GM19238 (cell line): Measurements from ENCODE around the gene SP9.
A peak's percentile ranks its signal among the peaks of the same experiment; 100 is the strongest.

Source experiments
- DNase-seq: peaks from one replicate; pipeline ENCODE4 v3.0.0; 2011; ENCODE audit warnings: low spot score; ENCODE audit not compliant: insufficient read length

Gene SP9

GRCh38 chr2:174333372-174334277 is 1.1 kb upstream of the SP9 start:
- no peak for DNase-seq

DNA sequence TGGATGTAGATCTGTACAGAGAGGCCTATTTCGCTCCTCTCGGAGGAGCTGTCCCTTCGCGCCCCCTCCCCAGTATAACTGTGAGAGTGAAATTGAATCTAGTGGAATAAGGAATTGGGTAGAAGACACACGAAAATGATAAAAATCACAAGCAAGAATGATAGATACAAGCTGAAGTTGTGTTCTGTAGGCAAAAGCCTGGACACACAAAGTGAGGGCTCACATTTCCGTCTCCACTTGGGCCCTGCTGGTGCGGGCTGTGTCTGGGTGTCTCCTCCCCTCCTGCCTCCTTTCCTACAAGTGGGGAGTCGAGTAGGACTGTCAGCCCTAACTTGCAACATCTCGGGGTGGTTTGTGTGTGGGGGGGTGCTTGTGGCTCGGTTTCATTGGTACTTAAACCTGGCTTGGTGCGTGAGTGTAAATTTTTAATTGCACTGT is 457 bp upstream of the SP9 start:
- DNase-seq, result no peak

- no peak for DNase-seq
Observed at GRCh38 chr2:174335254-174335987, 667 bp downstream of the SP9 start.

- no peak for DNase-seq
Observed at GRCh38 chr2:174335988-174336500, 1.3 kb downstream of the SP9 start.

DNA sequence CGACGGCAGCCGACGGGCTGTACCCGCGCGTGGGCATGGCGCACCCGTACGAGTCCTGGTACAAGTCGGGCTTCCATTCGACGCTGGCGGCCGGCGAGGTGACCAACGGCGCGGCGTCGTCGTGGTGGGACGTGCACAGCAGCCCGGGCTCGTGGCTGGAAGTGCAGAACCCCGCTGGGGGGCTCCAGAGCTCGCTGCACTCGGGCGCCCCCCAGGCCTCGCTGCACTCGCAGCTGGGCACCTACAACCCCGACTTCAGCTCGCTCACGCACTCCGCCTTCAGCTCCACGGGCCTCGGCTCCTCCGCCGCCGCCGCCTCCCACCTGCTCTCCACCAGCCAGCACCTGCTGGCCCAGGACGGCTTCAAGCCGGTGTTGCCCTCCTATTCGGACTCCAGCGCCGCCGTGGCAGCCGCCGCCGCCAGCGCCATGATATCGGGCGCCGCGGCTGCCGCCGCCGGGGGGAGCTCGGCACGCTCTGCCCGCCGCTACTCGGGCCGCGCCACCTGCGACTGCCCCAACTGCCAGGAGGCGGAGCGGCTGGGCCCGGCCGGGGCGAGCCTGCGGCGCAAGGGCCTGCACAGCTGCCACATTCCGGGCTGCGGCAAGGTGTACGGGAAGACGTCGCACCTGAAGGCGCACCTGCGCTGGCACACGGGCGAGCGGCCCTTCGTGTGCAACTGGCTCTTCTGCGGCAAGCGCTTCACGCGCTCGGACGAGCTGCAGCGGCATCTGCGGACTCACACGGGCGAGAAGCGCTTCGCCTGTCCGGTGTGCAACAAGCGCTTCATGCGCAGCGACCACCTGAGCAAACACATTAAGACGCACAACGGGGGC is 2.0 kb downstream of the SP9 start:
- no peak for DNase-seq

DNA sequence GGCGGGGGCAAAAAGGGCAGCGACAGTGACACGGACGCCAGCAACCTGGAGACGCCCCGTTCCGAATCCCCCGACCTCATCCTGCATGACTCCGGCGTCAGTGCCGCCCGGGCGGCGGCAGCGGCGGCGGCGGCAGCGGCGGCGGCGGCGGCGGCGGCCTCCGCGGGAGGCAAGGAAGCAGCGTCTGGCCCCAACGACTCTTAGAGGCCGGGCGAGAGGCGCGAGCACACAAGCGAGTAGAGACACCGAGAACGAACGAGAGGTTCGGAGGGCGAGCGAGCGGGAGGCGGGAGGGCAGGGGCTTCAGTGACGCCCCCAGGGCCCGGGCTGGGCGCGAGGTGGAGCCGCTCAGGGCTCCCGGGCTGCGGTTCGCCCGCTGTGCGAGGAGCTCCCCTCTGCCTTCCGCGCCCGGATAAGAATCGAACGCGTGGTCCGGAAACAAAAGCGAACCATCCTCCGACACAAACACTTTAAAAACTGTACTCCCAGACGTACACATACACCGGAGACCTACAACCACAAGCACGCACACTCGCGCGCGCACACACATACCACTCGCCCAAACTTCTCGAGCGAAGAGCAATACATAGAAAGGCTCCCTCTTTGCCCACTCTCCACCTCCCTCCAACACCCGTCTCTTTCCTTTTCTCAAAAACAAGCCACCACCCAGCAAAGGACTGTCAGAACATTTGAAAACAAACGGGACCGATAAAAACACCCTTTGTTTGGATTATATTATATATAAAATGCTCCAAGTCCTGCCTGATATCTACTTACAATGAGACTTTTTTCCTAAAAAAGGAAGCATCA is 2.8 kb downstream of the SP9 start:
- no peak for DNase-seq

- DNase-seq, result no peak
Observed at GRCh38 chr2:174338147-174338605, 3.4 kb downstream of the SP9 start.

DNA sequence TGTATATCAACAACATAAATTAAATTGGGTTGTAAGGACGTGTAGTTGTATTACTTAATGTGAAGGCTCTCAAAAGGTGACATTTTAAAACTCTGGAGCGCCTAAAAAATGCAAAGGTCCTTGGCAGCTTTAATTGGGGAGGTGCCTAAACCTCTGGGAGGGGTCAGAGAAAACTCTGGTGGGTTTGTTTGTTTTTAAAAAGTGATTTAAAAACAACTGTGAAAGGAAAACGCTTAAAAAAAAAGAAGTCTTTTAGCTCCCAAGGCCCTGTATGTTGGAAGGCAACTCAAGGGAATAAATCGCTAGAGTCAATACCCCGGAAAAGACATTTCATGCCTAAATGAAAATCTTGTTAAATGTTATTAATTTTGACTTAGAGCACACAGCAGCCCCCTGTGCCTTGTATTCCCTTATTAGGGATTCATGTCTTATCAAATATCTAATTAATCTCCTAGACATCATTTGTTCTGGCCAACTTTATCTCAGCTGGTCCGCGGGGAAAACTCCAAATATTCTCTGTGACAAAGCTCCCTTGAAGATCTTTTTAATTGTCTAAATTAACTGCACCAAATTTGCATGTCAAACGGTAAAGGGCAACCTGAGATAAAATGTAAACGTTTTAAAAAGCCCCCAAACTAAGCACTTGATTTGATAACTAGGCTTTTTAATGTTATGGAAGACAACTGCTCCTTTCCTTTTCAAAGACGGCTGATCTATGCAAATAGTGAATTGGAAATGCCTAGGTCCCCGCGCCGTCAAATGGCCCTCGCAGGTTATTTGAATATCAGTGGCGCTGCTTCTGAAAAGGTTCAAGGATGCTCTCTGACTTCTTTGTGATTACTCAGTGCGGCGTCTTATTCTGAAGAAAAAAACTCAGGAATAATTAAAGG is 4.2 kb downstream of the SP9 start:
- DNase-seq, result no peak

- no peak for DNase-seq
Observed at GRCh38 chr2:174339561-174340399, 5.0 kb downstream of the SP9 start.

- no peak for DNase-seq
Observed at GRCh38 chr2:174340400-174341292, 5.9 kb downstream of the SP9 start.

DNA sequence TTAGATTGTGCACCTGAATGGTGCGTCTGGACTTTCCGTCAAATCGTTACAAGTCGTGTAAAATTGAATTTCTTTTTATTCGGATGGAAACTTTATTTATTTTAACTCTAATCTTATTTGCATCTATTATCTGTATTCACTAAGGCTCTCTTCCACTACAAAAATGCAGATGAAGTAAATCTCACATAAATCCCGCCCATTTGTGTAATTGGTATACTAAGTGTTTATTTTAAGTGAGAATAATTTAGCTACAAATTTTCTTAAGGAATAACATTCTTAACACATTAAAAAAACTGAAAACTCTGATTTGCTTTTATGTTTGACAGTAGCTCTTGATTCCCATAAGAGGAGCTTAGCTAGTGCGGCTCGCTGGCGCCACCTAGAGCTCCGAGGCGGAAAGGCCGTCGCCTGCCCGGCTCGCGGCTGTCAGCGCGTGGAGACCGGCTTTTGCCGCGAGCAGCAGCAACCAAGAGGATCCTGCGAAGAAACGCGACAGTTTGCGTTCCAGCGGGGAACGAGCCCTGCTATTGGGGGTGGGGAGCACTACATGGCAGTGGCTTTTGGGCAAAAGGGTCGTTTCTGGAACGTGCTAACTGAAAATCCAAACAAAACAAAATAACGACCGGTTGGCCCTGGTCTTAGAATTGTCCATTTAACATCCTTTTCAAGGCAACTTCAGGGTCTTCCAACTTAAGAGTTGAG is 6.7 kb downstream of the SP9 start:
- peak; percentile 73 for DNase-seq

DNA sequence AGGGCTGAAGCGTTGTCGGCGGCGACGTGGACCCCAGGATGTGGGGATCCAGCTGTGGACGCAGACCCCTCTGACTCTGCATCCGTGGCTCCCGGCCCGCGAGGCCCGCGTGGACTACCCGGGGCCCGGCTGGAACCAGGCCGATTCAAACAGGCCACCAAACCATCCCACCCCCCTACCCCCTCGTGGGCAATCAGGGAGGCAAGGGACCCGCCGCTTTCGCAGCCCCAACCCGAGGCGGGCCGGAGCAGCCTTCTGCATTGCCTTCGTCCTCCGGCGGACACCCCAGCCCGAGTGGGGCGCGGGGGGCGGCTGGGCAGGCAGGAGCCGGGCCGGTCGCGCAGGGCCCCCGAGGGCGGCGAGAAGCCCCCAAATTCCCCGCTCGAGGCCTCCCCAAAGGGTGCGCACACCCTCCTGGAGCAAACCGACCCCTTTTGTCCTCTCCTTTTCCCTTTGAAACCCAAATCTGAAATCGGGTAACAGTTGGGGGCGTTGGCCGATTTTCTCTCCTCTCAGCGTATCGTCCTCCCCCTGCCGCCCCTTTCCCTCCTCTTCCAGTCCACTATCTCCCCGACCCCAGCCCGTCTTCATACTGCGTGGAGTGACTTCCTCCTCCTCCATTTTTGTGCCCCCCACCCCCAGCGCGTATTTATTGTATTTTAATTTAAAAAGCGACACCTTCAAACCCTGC is 7.4 kb downstream of the SP9 start:
- no peak for DNase-seq

- DNase-seq, result no peak
Observed at GRCh38 chr2:174342686-174343342, 8.1 kb downstream of the SP9 start.

DNA sequence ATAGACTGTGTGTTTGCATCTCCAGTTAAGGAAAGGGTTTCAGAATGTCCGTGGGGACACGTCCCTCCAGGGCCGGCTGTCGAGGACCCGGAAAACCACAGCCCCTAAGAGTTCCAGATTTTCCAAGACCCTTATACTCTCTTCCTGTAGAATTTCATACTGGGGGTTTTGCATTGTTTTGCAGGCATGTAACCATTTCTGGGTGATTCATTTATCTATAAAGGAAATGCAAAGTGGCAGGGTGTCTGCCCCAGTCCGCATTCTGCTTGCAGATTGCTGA is 8.5 kb downstream of the SP9 start:
- DNase-seq, result no peak

DNA sequence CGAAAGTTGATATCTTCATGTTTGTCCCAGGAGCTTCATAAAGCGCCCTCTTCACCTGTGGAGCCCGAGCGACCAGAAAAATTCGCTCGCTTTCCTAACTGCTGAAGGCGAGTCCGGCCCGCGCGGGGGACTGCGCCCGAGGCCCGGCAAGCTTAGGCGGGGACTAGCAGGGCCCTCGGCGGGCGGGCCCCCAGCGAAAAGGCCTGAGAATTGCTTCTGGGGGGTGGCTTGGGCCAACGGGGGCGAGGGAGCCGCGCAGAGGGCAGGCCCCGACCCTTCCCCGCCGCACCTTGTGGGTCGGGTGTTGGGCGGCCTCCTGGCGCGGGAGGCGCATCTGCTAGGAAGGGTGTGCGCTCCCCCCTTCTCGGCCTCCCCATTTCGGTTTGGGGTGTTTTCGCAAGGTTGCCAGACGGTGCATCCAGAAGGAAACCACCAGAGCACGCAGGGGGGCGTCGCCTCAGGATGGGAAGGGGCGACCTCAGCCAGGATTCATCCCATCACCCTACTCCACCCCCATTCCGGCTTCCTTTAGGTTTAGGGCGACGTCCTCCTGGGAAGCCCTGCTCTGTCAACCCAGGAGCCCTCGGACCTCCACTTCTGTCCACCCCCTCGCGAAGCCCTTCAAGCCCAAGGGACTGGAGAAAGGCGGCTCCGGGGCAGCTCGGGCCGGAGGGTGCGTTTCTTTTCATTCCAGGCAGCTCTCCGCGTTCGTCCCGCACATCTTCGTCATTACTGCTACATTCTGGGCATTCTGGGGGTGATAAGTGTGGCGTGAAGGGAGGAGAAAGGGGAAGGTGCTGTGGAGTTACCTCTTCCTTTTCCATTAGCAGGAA is 9.1 kb downstream of the SP9 start:
- DNase-seq, result no peak
